Measurements from ENCODE around the gene MCM10. TPM values are rescaled to one million over a fixed set of nuclear protein-coding genes. Genes with fewer than 3 reads are reported as not detected.

The MCM10 gene
- total RNA-seq, 1 donor, result 7.8 TPM

GRCh38 chr10:13247246-13247645 lies 85.9 kb downstream of the MCM10 start:
- H3K4me3 ChIP-seq (ENCODE audit: low read depth, low read length), result no peak overlapping the region
- TF ChIP-seq, protein P1, sequence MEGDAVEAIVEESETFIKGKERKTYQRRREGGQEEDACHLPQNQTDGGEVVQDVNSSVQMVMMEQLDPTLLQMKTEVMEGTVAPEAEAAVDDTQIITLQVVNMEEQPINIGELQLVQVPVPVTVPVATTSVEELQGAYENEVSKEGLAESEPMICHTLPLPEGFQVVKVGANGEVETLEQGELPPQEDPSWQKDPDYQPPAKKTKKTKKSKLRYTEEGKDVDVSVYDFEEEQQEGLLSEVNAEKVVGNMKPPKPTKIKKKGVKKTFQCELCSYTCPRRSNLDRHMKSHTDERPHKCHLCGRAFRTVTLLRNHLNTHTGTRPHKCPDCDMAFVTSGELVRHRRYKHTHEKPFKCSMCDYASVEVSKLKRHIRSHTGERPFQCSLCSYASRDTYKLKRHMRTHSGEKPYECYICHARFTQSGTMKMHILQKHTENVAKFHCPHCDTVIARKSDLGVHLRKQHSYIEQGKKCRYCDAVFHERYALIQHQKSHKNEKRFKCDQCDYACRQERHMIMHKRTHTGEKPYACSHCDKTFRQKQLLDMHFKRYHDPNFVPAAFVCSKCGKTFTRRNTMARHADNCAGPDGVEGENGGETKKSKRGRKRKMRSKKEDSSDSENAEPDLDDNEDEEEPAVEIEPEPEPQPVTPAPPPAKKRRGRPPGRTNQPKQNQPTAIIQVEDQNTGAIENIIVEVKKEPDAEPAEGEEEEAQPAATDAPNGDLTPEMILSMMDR (IDR thresholded peaks at IDR 0.05; ENCODE audit: insufficient read depth, low read depth, low read length), result no peak
- no peak for DNase-seq (ENCODE audit: low read depth)

DNA sequence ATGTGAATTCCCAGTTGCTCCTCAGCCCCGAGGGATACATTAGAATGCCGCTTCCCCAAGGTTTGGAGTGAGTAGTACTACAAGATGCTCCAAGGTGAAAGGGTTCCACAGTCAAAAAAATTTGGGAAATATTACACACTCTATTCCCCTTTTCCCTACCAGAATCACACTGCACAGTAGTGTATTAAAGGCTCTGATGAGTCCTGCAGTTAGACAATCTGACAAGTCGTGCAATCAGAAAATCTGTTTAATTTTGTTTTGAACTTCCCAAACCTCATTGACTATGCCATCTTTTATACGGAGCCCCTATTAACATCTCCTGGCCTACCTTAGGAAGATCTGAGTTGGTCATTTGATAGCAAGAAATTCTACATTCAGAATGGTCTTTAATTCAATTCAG lies 86.4 kb downstream of the MCM10 start:
- H3K4me3 ChIP-seq (ENCODE audit: low read depth, low read length), result no peak overlapping the region
- no peak for DNase-seq (ENCODE audit: low read depth)

DNA sequence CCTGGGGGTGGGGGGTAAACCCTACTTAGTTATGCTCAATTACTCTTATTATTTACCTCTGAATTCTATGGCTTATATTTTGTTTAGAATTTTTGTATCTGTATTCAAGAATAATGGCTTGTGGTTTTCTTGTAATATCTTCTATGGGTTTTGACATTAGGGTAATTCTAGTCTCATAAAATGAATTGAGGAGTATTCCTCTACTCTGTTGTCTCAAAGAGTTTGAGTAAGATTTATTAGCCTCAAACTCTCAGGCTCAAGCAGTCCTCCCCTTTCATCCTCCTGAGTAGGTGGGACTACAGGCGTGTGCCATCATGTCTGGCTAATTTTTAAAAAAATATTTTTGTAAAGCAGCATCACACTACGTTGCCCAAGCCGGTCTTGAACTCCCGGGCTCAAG lies 92.4 kb downstream of the MCM10 start:
- no peak overlapping the region for H3K4me3 ChIP-seq (ENCODE audit: low read depth, low read length)
- DNase-seq (ENCODE audit: low read depth), result no peak
- TF ChIP-seq, protein P1 (IDR thresholded peaks at IDR 0.05; ENCODE audit: insufficient read depth, low read depth, low read length), result no peak

More for the DNA sequence above, 86.4 kb downstream of the MCM10 start:
- TF ChIP-seq, protein P1 (IDR thresholded peaks at IDR 0.05; ENCODE audit: insufficient read depth, low read depth, low read length), result no peak

DNA sequence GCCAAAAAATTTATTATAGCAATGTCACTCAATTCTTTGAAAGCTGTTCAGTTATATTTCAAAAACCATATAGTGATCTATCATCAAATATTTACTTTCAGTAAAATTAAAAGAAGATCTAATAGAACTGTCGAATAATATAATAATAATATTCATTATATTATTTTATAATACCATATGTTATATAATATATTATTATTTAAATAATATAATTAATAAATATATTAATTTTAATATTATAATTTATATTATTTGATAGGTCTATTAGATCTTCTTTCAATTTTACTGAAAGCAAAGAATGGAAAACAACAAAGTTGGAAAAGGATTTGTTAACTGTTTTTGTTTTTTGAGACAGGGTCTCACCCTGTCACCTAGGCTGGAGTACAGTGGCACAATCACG lies 95.3 kb downstream of the MCM10 start:
- DNase-seq (ENCODE audit: low read depth), result no peak
- TF ChIP-seq, protein P1 (IDR thresholded peaks at IDR 0.05; ENCODE audit: insufficient read depth, low read depth, low read length), result no peak
- H3K4me3 ChIP-seq (ENCODE audit: low read depth, low read length), result no peak overlapping the region

DNA sequence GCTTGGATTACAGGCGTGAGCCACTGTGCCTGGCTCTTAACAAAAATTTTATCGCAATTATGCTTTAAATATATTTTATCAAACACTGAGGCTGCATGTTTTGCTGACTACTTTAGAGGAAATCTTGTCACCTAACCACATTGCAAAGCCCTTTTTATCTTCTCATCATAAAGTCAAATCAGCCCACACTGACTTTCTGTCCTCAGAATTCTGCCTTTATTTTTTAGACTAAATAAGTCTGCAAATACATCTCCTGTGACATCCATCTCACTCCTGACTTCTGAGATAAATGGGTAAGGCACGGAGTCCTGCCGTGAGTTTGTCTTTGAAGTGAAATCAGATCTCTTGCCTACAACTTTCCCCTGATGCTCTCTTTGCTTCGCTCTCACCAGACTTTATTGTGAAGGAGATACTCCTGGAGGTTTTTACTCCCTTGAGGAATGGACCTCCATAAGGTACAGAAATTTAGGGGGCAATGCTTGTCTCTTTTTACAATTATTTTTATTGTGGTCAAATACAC lies 96.3 kb downstream of the MCM10 start:
- no peak overlapping the region for H3K4me3 ChIP-seq (ENCODE audit: low read depth, low read length)
- TF ChIP-seq, protein P1 (IDR thresholded peaks at IDR 0.05; ENCODE audit: insufficient read depth, low read depth, low read length), result no peak
- DNase-seq (ENCODE audit: low read depth), result no peak

Small RNA genes within 50 kb of the gene (small RNA-seq; reads per million reads assigned to genes)
- 0.38 reads per million for gene RNU6-6P

Other genes with a start within 250 kb of the MCM10 start
- gene CCDC3, start 159.8 kb upstream of the MCM10 start, total RNA-seq, result 0.43 and 1.3 TPM in 2 replicates
- gene OPTN, start 61.4 kb upstream of the MCM10 start, total RNA-seq, result 90.2 and 125 TPM in 2 replicates
- gene UCMA, start 72.8 kb downstream of the MCM10 start, total RNA-seq, result not detected in 2 replicates
- gene PHYH, start 138.5 kb downstream of the MCM10 start, total RNA-seq, result 14.5 and 16.0 TPM in 2 replicates
- gene SEPHS1, start 186.7 kb downstream of the MCM10 start, total RNA-seq, result 18.1 and 26.1 TPM in 2 replicates

Measured in fibroblast of villous mesenchyme (primary cell).